PC-9 (cell line): ENCODE data around the gene TSBP1.

Experiments used
- EZH2 ChIP-seq: fragments of 200-600 bp; sonication (generic); IDR thresholded peaks from 2 replicates; pipeline ENCODE4 v1.8.0; 2017; ENCODE audit warnings: antibody characterized with exemption, low read depth
- TF ChIP-seq, protein P1 (sequence below): fragments of 200-600 bp; sonication (generic); conservative IDR thresholded peaks from 2 replicates; pipeline ENCODE4 v1.6.1; 2017; ENCODE audit warnings: mixed run types, antibody characterized with exemption, mild to moderate bottlenecking, moderate library complexity

DNA sequence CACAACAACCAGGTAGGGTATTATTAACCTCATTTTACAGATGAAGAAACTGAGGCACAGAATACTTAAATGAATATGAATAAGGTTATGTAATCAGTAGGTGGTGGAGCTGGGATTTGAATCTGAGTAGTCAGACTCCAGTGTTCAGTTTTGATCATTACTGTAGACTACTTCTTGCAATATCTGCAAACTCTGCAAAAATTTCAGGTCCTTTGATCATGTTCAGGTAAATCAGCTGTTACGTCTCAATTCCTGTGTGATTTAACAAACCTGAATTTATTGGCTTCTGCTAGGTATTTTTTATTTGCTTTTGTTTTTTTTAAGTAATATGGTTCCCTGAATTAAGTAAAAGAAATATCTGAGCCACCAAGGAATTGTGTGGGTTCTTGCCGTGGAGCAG is 77.1 kb downstream of the TSBP1 start:
- TF ChIP-seq, protein P1, sequence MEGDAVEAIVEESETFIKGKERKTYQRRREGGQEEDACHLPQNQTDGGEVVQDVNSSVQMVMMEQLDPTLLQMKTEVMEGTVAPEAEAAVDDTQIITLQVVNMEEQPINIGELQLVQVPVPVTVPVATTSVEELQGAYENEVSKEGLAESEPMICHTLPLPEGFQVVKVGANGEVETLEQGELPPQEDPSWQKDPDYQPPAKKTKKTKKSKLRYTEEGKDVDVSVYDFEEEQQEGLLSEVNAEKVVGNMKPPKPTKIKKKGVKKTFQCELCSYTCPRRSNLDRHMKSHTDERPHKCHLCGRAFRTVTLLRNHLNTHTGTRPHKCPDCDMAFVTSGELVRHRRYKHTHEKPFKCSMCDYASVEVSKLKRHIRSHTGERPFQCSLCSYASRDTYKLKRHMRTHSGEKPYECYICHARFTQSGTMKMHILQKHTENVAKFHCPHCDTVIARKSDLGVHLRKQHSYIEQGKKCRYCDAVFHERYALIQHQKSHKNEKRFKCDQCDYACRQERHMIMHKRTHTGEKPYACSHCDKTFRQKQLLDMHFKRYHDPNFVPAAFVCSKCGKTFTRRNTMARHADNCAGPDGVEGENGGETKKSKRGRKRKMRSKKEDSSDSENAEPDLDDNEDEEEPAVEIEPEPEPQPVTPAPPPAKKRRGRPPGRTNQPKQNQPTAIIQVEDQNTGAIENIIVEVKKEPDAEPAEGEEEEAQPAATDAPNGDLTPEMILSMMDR: no peak
- no peak for TF ChIP-seq EZH2
